ENCODE results near the gene EPHA4. TPM values are rescaled to one million over a fixed set of nuclear protein-coding genes. Genes with fewer than 3 reads are reported as not detected.
A peak's percentile ranks its signal among the peaks of the same experiment; 100 is the strongest.

The EPHA4 gene
- polyA plus RNA-seq, 3 donors: 57.8 to 59.0 (median 58.4) TPM

GRCh38 chr2:221555494-221555846 lies 16.6 kb downstream of the EPHA4 start:
- no peak for DNase-seq (ENCODE audit: extremely low read depth in 1 of 11, low read depth in 9 of 11, low spot score in 4 of 11)

- DNase-seq (ENCODE audit: extremely low read depth in 1 of 11, low read depth in 9 of 11, low spot score in 4 of 11): no peak
These were observed 17.2 kb downstream of the EPHA4 start for GRCh38 chr2:221554769-221555493.

GRCh38 chr2:221553333-221553732 lies 18.8 kb downstream of the EPHA4 start:
- no peak for DNase-seq (ENCODE audit: extremely low read depth in 1 of 11, low read depth in 9 of 11, low spot score in 4 of 11)

- DNase-seq (ENCODE audit: extremely low read depth in 1 of 11, low read depth in 9 of 11, low spot score in 4 of 11): no peak
These were observed 19.8 kb downstream of the EPHA4 start for GRCh38 chr2:221552291-221552690.

GRCh38 chr2:221551864-221552263 lies 20.2 kb downstream of the EPHA4 start:
- peak in 1 of 11 donors; percentile 33 for DNase-seq (ENCODE audit: extremely low read depth in 1 of 11, low read depth in 9 of 11, low spot score in 4 of 11)

- DNase-seq (ENCODE audit: extremely low read depth in 1 of 11, low read depth in 9 of 11, low spot score in 4 of 11): no peak
These were observed 23.0 kb downstream of the EPHA4 start for GRCh38 chr2:221549143-221549542.

GRCh38 chr2:221546505-221547225 lies 25.4 kb downstream of the EPHA4 start:
- DNase-seq (ENCODE audit: extremely low read depth in 1 of 11, low read depth in 9 of 11, low spot score in 4 of 11): no peak

GRCh38 chr2:221541131-221541735 lies 30.9 kb downstream of the EPHA4 start:
- no peak for DNase-seq (ENCODE audit: extremely low read depth in 1 of 11, low read depth in 9 of 11, low spot score in 4 of 11)

- no peak for DNase-seq (ENCODE audit: extremely low read depth in 1 of 11, low read depth in 9 of 11, low spot score in 4 of 11)
These were observed 32.9 kb downstream of the EPHA4 start for GRCh38 chr2:221539246-221539645.

GRCh38 chr2:221535824-221536223 lies 36.3 kb downstream of the EPHA4 start:
- no peak for DNase-seq (ENCODE audit: extremely low read depth in 1 of 11, low read depth in 9 of 11, low spot score in 4 of 11)

GRCh38 chr2:221533299-221533698 lies 38.8 kb downstream of the EPHA4 start:
- no peak for DNase-seq (ENCODE audit: extremely low read depth in 1 of 11, low read depth in 9 of 11, low spot score in 4 of 11)

GRCh38 chr2:221532641-221533040 lies 39.5 kb downstream of the EPHA4 start:
- DNase-seq (ENCODE audit: extremely low read depth in 1 of 11, low read depth in 9 of 11, low spot score in 4 of 11): no peak

GRCh38 chr2:221530653-221531037 lies 41.5 kb downstream of the EPHA4 start:
- no peak for DNase-seq (ENCODE audit: extremely low read depth in 1 of 11, low read depth in 9 of 11, low spot score in 4 of 11)

GRCh38 chr2:221529943-221530652 lies 42.0 kb downstream of the EPHA4 start:
- DNase-seq (ENCODE audit: extremely low read depth in 1 of 11, low read depth in 9 of 11, low spot score in 4 of 11): no peak

GRCh38 chr2:221529177-221529942 lies 42.7 kb downstream of the EPHA4 start:
- no peak for DNase-seq (ENCODE audit: extremely low read depth in 1 of 11, low read depth in 9 of 11, low spot score in 4 of 11)

GRCh38 chr2:221527776-221528309 lies 44.3 kb downstream of the EPHA4 start:
- no peak for DNase-seq (ENCODE audit: extremely low read depth in 1 of 11, low read depth in 9 of 11, low spot score in 4 of 11)

GRCh38 chr2:221524158-221524557 lies 47.9 kb downstream of the EPHA4 start:
- no peak for DNase-seq (ENCODE audit: extremely low read depth in 1 of 11, low read depth in 9 of 11, low spot score in 4 of 11)

- no peak for DNase-seq (ENCODE audit: extremely low read depth in 1 of 11, low read depth in 9 of 11, low spot score in 4 of 11)
These were observed 50.8 kb downstream of the EPHA4 start for GRCh38 chr2:221521233-221521845.
